WTC11 (cell line): ENCODE measurements around the gene HAO2. TPM values are rescaled to one million over a fixed set of nuclear protein-coding genes. Genes with fewer than 3 reads are reported as not detected.

Source experiments
- ATAC-seq: fragments of 200-7000 bp; cut with Tn5 transposase; 2 replicates; pipeline ENCODE4 v1.10.0; 2021; ENCODE audit warnings: mild to moderate bottlenecking, moderate library complexity
- CTCF ChIA-PET: fragments of 300-600 bp; sonication (Branson Sonifier 250); formaldehyde crosslinking; loops from one replicate; lab custom pipeline; 2021; ENCODE audit warnings: antibody characterized with exemption; lab: Charles Lee
- POLR2A ChIA-PET: fragments of 350-600 bp; sonication (Branson Sonifier 250); formaldehyde crosslinking; loops from one replicate; lab custom pipeline; 2021; ENCODE audit warnings: antibody characterized with exemption; lab: Charles Lee
- DNase-seq: peaks from one replicate; pipeline ENCODE4 v3.0.0; 2021; ENCODE audit warnings: low spot score
- H3K27ac Mint-ChIP-seq: 2 replicates; pipeline ENCODE4 v1.8.0; 2021; ENCODE audit warnings: mixed read lengths
- H3K27me3 Mint-ChIP-seq: 2 replicates; pipeline ENCODE4 v1.8.0; 2021; ENCODE audit warnings: low read depth, mild to moderate bottlenecking, moderate library complexity, mixed read lengths
- H3K36me3 Mint-ChIP-seq: 2 replicates; pipeline ENCODE4 v1.8.0; 2021; ENCODE audit warnings: mixed read lengths
- H3K4me1 Mint-ChIP-seq: 2 replicates; pipeline ENCODE4 v1.8.0; 2022; ENCODE audit warnings: mixed read lengths
- H3K4me3 Mint-ChIP-seq: 2 replicates; pipeline ENCODE4 v1.8.0; 2021; ENCODE audit warnings: mild to moderate bottlenecking, moderate library complexity, mixed read lengths
- H3K9me3 Mint-ChIP-seq: 2 replicates; pipeline ENCODE4 v1.8.0; 2021; ENCODE audit warnings: mixed read lengths
- ATF2 ChIP-seq: sonication (generic); formaldehyde crosslinking; IDR thresholded peaks from 2 replicates; pipeline ENCODE4 v1.8.1; 2022; ENCODE audit warnings: low read depth, missing genetic modification reagents, borderline replicate concordance
- ATF6 ChIP-seq: sonication (generic); formaldehyde crosslinking; IDR thresholded peaks from 2 replicates; pipeline ENCODE4 v1.8.1; 2023; ENCODE audit warnings: mild to moderate bottlenecking, missing genetic modification reagents
- CDX4 ChIP-seq: fragments of 250-450 bp; sonication (Bioruptor Pico); IDR thresholded peaks from 2 replicates; pipeline ENCODE4 v1.9.0; 2021; ENCODE audit warnings: moderate library complexity, mild to moderate bottlenecking, inconsistent platforms, borderline replicate concordance
- CREB1 ChIP-seq: sonication (generic); formaldehyde crosslinking; IDR thresholded peaks from 2 replicates; pipeline ENCODE4 v1.8.0; 2023; ENCODE audit warnings: mild to moderate bottlenecking, missing genetic modification reagents
- CTCF ChIP-seq: fragments of 200-600 bp; IDR thresholded peaks from 2 replicates; pipeline ENCODE4 v1.8.0; 2022; ENCODE audit warnings: antibody characterized with exemption
- E2F4 ChIP-seq: sonication (generic); formaldehyde crosslinking; IDR thresholded peaks from 2 replicates; pipeline ENCODE4 v1.8.1; 2022; ENCODE audit warnings: low read depth, mild to moderate bottlenecking, moderate library complexity, missing genetic modification reagents, borderline replicate concordance
- ETV6 ChIP-seq: sonication (generic); formaldehyde crosslinking; IDR thresholded peaks from 2 replicates; pipeline ENCODE4 v1.8.1; 2022; ENCODE audit warnings: mild to moderate bottlenecking, missing genetic modification reagents
- FOXK1 ChIP-seq: sonication (generic); formaldehyde crosslinking; IDR thresholded peaks from 2 replicates; pipeline ENCODE4 v1.8.0; 2022; ENCODE audit warnings: mild to moderate bottlenecking, moderate library complexity, missing genetic modification reagents
- IRF2 ChIP-seq: sonication (generic); formaldehyde crosslinking; IDR thresholded peaks from 2 replicates; pipeline ENCODE4 v1.8.0; 2022; ENCODE audit warnings: low read depth, missing genetic modification reagents, borderline replicate concordance
- JAZF1 ChIP-seq: fragments of 250-450 bp; sonication (Bioruptor Pico); IDR thresholded peaks from 2 replicates; pipeline ENCODE4 v1.9.0; 2021; ENCODE audit warnings: moderate library complexity, mild to moderate bottlenecking, inconsistent platforms
- MYBL2 ChIP-seq: sonication (generic); formaldehyde crosslinking; IDR thresholded peaks from 2 replicates; pipeline ENCODE4 v1.8.1; 2023; ENCODE audit warnings: mild to moderate bottlenecking, moderate library complexity, missing genetic modification reagents
- PRDM15 ChIP-seq: sonication (generic); formaldehyde crosslinking; IDR thresholded peaks from 2 replicates; pipeline ENCODE4 v1.8.0; 2022; ENCODE audit warnings: missing genetic modification reagents
- RELA ChIP-seq: sonication (generic); formaldehyde crosslinking; IDR thresholded peaks from 2 replicates; pipeline ENCODE4 v1.8.1; 2022; ENCODE audit warnings: missing genetic modification reagents, mild to moderate bottlenecking, borderline replicate concordance
- SP1 ChIP-seq: sonication (generic); formaldehyde crosslinking; conservative IDR thresholded peaks from 2 replicates; pipeline ENCODE4 v1.8.1; 2022; ENCODE audit warnings: missing genetic modification reagents
- ZMAT4 ChIP-seq: fragments of 250-450 bp; sonication (Bioruptor Pico); IDR thresholded peaks from 2 replicates; pipeline ENCODE4 v1.9.0; 2021; ENCODE audit warnings: mild to moderate bottlenecking
- ZNF281 ChIP-seq: sonication (generic); formaldehyde crosslinking; IDR thresholded peaks from 2 replicates; pipeline ENCODE4 v1.8.0; 2023; ENCODE audit warnings: mild to moderate bottlenecking, missing genetic modification reagents
- ZNF396 ChIP-seq: fragments of 250-450 bp; sonication (Bioruptor Pico); IDR thresholded peaks from 2 replicates; pipeline ENCODE4 v1.8.0; 2021; ENCODE audit warnings: mild to moderate bottlenecking, moderate library complexity, borderline replicate concordance
- ZNF512 ChIP-seq: sonication (generic); formaldehyde crosslinking; IDR thresholded peaks from 2 replicates; pipeline ENCODE4 v1.8.1; 2022; ENCODE audit warnings: missing genetic modification reagents, borderline replicate concordance
- ZNF671 ChIP-seq: fragments of 250-450 bp; sonication (Bioruptor Pico); IDR thresholded peaks from 2 replicates; pipeline ENCODE4 v1.8.0; 2021; ENCODE audit warnings: mild to moderate bottlenecking
- total RNA-seq: library from RNA; stranded (reverse); gene quantifications from 3 replicates; pipeline ENCODE4 v1.2.3, GENCODE V29; 2021

The HAO2 gene
- total RNA-seq, 1 experiment from 2014 or later = 1.0 TPM

GRCh38 chr1:119435052-119435451 lies 66.5 kb downstream of the HAO2 start:
- TF ChIP-seq CTCF (no peak), ZNF512 (CRISPR knock-in tag) (no peak), CDX4 (CRISPR knock-in tag) (no peak), IRF2 (CRISPR knock-in tag) (no peak), ZNF671 (CRISPR knock-in tag) (no peak), ETV6 (CRISPR knock-in tag) (no peak), CREB1 (CRISPR knock-in tag) (no peak), RELA (CRISPR knock-in tag) (no peak), ATF2 (CRISPR knock-in tag) (no peak), MYBL2 (CRISPR knock-in tag) (no peak), ZNF281 (CRISPR knock-in tag) (no peak), ZMAT4 (CRISPR knock-in tag) (no peak), E2F4 (no peak)
- no peak overlapping the region for H3K27ac Mint-ChIP-seq
- DNase-seq (no peak), ATAC-seq (no peak)
- CTCF ChIA-PET = no interaction called here
- POLR2A ChIA-PET = no interaction called here
- no peaks in the 10 kb centered on the region for H3K27me3 Mint-ChIP-seq
- H3K36me3 Mint-ChIP-seq = no peaks in the 10 kb centered on the region
- no peak overlapping the region for H3K4me3 Mint-ChIP-seq
- peaks cover 13% of the 10 kb centered on the region for H3K4me1 Mint-ChIP-seq
- H3K9me3 Mint-ChIP-seq = no peaks in the 10 kb centered on the region

- H3K27me3 Mint-ChIP-seq = no peaks in the 10 kb centered on the region
- H3K27ac Mint-ChIP-seq = no peak overlapping the region
- H3K36me3 Mint-ChIP-seq = no peaks in the 10 kb centered on the region
- POLR2A ChIA-PET = no interaction called here
- CTCF ChIA-PET = interaction anchor here (1.3 to 1.4 kb wide), 2 partner anchors 18 to 66 kb away, joined by 3 to 4 read pairs; no protein-coding TSS in a partner anchor
- H3K9me3 Mint-ChIP-seq = no peaks in the 10 kb centered on the region
- DNase-seq = no peak
- peaks cover 5% of the 10 kb centered on the region; the same call in 1 of the 2 replicates for H3K4me1 Mint-ChIP-seq
- ATAC-seq = no peak
- no peak overlapping the region for H3K4me3 Mint-ChIP-seq
- TF ChIP-seq IRF2 (CRISPR knock-in tag) (no peak), ZNF396 (CRISPR knock-in tag) (no peak), FOXK1 (CRISPR knock-in tag) (no peak), ATF6 (CRISPR knock-in tag) (no peak), SP1 (CRISPR knock-in tag) (no peak), JAZF1 (CRISPR knock-in tag) (no peak), PRDM15 (CRISPR knock-in tag) (no peak)
These were observed 70.2 kb downstream of the HAO2 start for GRCh38 chr1:119438761-119439160.
